BJ (cell line): ENCODE results near the gene INPP4A. TPM values are rescaled to one million over a fixed set of nuclear protein-coding genes. Genes with fewer than 3 reads are reported as not detected.

Source experiments
- CTCF ChIA-PET: fragments of 350-600 bp; formaldehyde crosslinking; extraction: SDS; loops from one replicate; lab custom pipeline; 2021; ENCODE audit warnings: antibody characterized with exemption, inconsistent platforms; lab: Yijun Ruan, JAX
- POLR2A ChIA-PET: fragments of 300-600 bp; sonication (Branson Sonifier 250); formaldehyde crosslinking; extraction: SDS; loops from one replicate; lab custom pipeline; 2021; ENCODE audit warnings: antibody characterized with exemption; lab: Charles Lee
- DNase-seq: peaks from one replicate; pipeline ENCODE4 v3.0.0-alpha.2; 2011; ENCODE audit warnings: low read depth
- H3K27me3 ChIP-seq: 2 replicates; pipeline ENCODE4 v1.6.0; 2011; ENCODE audit warnings: low read length; ENCODE audit not compliant: control insufficient read depth, insufficient read depth
- H3K36me3 ChIP-seq: 2 replicates; pipeline ENCODE4 v1.5.1; 2011; ENCODE audit warnings: low read length; ENCODE audit not compliant: control insufficient read depth, insufficient read depth
- H3K4me3 ChIP-seq: 2 replicates; pipeline ENCODE4 v1.5.1; 2011; ENCODE audit warnings: low read depth, mild to moderate bottlenecking, control low read depth, low read length
- polyA plus RNA-seq: library from polyadenylated mRNA; depleted of rRNA; stranded (reverse); fragments of >200 nt; gene quantifications from 2 replicates; pipeline ENCODE4 v1.2.3, GENCODE V29; 2011
- TF ChIP-seq, protein P1 (sequence below): IDR thresholded peaks from 2 replicates; pipeline ENCODE4 v1.5.1; 2011; ENCODE audit warnings: low read depth, mild to moderate bottlenecking, control low read depth, inconsistent platforms, low read length, moderate library complexity; ENCODE audit not compliant: insufficient read depth

The INPP4A gene
- polyA plus RNA-seq, 1 experiment = 21.0 TPM

DNA sequence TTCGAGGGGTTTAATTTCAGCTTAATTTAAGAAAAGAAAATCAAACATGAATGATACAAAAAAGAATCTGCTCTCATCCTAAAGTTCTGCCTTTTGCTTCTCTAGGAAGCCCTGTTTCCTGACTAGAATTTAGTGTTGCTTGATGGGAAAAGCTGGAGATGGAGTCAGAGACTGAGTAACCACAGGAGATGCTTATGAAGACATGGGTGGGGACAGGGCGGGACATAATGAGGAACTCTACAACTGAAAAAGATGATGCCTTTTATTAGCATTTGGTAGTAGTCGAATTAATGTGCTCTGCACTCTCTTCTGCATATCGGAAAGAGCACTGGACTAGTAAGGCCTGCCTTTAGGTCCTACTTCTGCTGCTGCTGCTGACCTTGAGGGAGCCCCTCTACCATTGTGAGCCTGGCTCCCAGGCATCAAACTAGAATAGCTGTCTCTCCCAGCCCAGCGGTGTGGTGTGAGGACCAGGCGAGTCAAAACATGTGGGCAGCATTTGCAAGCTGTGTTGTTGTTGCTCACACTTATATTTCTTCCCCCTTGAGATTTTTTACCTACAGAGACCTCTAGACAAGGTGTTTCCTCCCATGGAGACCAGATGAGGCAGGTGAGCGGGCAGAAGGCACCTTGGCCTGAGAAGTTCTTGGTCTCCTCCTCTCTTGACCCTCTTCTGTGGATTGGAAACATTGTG, 61.5 kb downstream of the INPP4A start:
- TF ChIP-seq, protein P1, sequence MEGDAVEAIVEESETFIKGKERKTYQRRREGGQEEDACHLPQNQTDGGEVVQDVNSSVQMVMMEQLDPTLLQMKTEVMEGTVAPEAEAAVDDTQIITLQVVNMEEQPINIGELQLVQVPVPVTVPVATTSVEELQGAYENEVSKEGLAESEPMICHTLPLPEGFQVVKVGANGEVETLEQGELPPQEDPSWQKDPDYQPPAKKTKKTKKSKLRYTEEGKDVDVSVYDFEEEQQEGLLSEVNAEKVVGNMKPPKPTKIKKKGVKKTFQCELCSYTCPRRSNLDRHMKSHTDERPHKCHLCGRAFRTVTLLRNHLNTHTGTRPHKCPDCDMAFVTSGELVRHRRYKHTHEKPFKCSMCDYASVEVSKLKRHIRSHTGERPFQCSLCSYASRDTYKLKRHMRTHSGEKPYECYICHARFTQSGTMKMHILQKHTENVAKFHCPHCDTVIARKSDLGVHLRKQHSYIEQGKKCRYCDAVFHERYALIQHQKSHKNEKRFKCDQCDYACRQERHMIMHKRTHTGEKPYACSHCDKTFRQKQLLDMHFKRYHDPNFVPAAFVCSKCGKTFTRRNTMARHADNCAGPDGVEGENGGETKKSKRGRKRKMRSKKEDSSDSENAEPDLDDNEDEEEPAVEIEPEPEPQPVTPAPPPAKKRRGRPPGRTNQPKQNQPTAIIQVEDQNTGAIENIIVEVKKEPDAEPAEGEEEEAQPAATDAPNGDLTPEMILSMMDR = no peak
- ChIA-PET CTCF (no interaction called here), POLR2A (no interaction called here)
- Histone ChIP-seq H3K27me3 (no peaks in the 10 kb centered on the region), H3K36me3 (no peaks in the 10 kb centered on the region), H3K4me3 (no peak overlapping the region)
- no peak for DNase-seq

DNA sequence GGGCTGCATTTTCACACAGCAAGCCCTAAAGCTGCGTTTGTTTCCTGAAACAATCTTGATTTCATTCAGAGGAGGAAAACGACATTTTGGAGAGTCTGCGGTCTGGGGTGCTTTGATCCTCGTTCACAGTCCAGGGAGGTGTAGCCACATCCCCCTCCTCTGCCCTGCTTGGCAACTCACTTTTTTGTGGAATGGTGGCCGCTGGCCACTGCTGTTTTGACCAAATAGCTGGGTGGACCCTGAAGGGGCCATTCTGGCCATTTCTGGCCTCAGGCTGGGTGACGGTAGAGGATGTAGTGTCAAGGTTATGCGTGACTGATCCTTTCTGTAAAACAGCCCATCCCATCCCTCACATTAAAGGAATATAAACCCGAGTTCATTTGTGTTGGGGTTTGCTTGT, 62.2 kb downstream of the INPP4A start:
- ChIA-PET POLR2A (no interaction called here), CTCF (interaction anchor here (0.8 kb wide), 1 partner anchor 15 kb away, joined by 4 read pairs; no protein-coding TSS in a partner anchor)
- DNase-seq = no peak
- H3K27me3 ChIP-seq = no peaks in the 10 kb centered on the region
- H3K36me3 ChIP-seq = no peaks in the 10 kb centered on the region
- TF ChIP-seq, protein P1 = no peak
- no peak overlapping the region for H3K4me3 ChIP-seq

DNA sequence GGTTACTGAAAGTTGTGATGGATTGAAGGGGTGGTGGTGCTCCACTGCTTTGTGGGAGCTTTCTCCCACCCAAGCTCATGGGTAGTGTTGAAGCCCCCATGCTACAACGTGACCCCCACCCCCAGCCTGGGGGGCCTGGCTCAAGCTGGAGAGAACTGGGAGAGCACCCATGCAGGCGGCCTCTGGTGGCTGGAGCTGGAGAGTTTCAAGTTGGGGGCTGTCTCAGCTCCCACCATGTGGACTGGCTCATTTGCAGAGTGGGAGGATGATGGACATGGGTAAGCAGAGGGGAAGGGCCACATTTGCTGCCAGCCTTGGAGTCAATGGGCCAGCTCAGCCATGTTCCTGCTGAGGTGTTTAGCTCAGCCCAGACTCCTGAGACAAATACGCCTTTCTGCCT, 62.8 kb downstream of the INPP4A start:
- ChIA-PET CTCF (interaction anchor here (0.8 to 0.9 kb wide), 2 partner anchors 13 to 16 kb away, joined by 3 to 4 read pairs; no protein-coding TSS in a partner anchor), POLR2A (no interaction called here)
- Histone ChIP-seq H3K27me3 (no peaks in the 10 kb centered on the region), H3K36me3 (no peaks in the 10 kb centered on the region), H3K4me3 (no peak overlapping the region)
- DNase-seq = no peak
- TF ChIP-seq, protein P1 = no peak

DNA sequence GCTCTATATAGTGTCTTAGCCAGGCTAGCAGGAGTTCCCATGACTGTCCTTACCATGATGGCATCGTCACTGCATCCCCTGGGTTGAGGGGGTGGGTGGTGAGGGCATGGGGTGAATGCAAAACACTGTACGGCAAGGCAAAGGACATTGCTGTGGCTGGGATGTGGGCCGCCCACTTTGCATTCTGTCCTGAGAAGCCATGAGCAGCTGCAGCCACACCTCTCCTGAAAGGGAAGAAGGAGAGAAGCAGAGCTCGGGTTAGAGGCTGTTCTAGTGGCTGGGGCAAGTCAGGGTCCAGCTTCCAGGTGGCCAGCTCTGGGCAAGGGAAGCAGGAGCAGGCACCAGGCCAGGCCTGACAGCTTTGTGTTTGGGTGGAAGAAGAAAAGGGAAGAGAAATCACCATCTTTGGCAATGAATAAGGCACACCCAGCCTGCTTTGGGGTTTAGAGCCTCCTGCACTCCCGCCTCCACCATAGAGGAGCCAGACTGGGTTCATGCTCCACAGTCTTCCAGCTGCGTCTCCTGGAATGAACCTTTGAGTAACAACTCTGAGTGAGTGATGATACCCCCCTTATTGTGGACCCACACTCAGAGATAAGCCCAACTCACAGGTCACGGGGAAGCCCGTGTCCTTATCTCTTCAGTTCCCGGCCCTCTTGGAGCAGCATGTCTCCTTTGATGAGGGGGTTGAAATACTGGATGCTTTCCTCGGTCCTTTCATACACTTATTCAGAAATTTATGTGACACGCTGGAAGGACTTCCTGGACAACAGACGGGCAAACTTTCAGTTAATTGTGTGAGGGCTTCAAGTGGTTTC, 63.4 kb downstream of the INPP4A start:
- H3K36me3 ChIP-seq = no peaks in the 10 kb centered on the region
- ChIA-PET POLR2A (no interaction called here), CTCF (interaction anchor here (0.9 kb wide), 1 partner anchor 14 kb away, joined by 3 read pairs; no protein-coding TSS in a partner anchor)
- no peak for DNase-seq
- TF ChIP-seq, protein P1 = no peak
- no peaks in the 10 kb centered on the region for H3K27me3 ChIP-seq
- H3K4me3 ChIP-seq = no peak overlapping the region

DNA sequence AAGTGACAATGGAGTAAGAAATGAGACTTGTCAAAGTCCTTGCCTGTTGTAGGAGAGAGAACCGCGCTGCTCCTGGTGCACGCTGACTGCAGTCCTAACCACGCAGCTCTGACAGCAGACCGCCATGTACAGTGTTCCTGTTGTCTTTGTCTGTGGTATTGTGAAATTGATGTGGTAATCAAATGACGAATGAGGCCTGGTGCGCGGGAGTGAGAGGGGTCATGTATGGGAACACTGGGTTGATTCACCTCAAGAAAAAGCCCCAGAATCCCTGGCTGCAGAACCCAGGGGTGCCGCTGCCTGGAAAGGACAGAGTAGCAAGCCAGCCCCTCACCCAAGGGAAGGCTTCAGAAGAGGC, 64.0 kb downstream of the INPP4A start:
- no peak for DNase-seq
- no peak overlapping the region for H3K4me3 ChIP-seq
- POLR2A ChIA-PET = no interaction called here
- no peaks in the 10 kb centered on the region for H3K36me3 ChIP-seq
- CTCF ChIA-PET = no interaction called here
- H3K27me3 ChIP-seq = no peaks in the 10 kb centered on the region
- TF ChIP-seq, protein P1 = no peak
